ENCODE measurements around the gene ADAMTS3. TPM values are rescaled to one million over a fixed set of nuclear protein-coding genes. Genes with fewer than 3 reads are reported as not detected.
A peak's percentile ranks its signal among the peaks of the same experiment; 100 is the strongest.

Gene ADAMTS3
- total and polyA plus RNA-seq, 8 donors: 0.13 to 6.8 (median 0.24) TPM; not detected in 2

DNA sequence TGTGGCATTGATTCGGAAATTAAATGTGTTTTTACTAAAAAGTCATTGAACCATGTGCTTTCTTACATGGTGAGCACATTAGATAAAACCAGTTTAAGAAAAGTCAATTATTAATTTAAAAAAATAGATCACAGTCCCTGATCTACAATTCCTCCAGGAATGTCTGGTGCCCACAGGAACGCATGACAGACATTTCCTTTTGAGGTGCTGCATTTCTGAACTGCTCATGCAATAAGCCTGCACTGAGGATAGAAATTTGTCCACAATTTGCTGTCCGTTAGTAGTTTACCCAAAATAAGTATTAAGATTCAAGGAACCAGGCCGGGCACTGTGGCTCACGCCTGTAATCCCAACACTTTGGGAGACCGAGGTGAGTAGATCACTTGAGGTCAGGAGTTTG lies 8.2 kb upstream of the ADAMTS3 start:
- intact Hi-C loops (cut with DNase I; ENCODE audit: low total_unique reads): no loop called here
- Histone ChIP-seq H3K9me3 (no peaks in the 10 kb centered on the region), H3K36me3 (no peaks in the 10 kb centered on the region), H3K27ac (no peak overlapping the region), H3K4me3 (no peak overlapping the region), H3K27me3 (no peaks in the 10 kb centered on the region), H3K4me1 (no peaks in the 10 kb centered on the region)
- TF ChIP-seq POLR2A (IDR thresholded peaks at IDR 0.05): no peak
- no peak for TF ChIP-seq EP300 (IDR thresholded peaks at IDR 0.05)
- TF ChIP-seq, protein P1, sequence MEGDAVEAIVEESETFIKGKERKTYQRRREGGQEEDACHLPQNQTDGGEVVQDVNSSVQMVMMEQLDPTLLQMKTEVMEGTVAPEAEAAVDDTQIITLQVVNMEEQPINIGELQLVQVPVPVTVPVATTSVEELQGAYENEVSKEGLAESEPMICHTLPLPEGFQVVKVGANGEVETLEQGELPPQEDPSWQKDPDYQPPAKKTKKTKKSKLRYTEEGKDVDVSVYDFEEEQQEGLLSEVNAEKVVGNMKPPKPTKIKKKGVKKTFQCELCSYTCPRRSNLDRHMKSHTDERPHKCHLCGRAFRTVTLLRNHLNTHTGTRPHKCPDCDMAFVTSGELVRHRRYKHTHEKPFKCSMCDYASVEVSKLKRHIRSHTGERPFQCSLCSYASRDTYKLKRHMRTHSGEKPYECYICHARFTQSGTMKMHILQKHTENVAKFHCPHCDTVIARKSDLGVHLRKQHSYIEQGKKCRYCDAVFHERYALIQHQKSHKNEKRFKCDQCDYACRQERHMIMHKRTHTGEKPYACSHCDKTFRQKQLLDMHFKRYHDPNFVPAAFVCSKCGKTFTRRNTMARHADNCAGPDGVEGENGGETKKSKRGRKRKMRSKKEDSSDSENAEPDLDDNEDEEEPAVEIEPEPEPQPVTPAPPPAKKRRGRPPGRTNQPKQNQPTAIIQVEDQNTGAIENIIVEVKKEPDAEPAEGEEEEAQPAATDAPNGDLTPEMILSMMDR (IDR thresholded peaks at IDR 0.05): no peak
- no peak for TF ChIP-seq POLR2AphosphoS5 (IDR thresholded peaks at IDR 0.05)
- DNase-seq: no peak
- WGBS, 5 donors: 89 to 94% (median 92%) methylated on average over 6 of the region's 6 CpGs

DNA sequence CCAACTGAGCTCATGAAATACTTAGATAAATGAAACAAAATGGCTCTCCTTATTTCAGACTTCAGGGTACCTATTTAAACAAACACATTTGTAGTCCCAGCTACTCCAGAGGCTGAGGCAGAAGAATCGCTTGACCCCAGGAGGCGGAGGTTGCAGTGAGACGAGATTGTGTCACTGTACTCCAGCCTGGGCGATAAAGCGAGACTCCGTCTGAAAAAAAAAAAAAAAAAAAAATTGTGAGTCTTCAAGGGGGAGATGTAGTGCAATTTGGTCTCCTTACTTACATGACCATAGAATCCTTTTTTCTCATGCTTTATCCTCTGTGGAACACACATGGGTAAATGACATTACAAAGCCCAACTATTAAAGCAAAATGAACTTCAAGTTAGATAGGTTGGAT lies 2.3 kb upstream of the ADAMTS3 start:
- no peak overlapping the region for H3K4me3 ChIP-seq
- H3K27ac ChIP-seq: no peak overlapping the region
- H3K27me3 ChIP-seq: peaks cover 0 to 9% (median 8%) of the 10 kb centered on the region in 3 donors
- H3K36me3 ChIP-seq: no peaks in the 10 kb centered on the region
- peaks cover 0 to 28% (median 21%) of the 10 kb centered on the region in 4 donors for H3K4me1 ChIP-seq
- intact Hi-C loops (cut with DNase I; ENCODE audit: low total_unique reads): no loop called here
- WGBS, 5 donors: 74 to 85% (median 82%) methylated on average over 6 of the region's 6 CpGs
- H3K9me3 ChIP-seq: no peaks in the 10 kb centered on the region
- TF ChIP-seq, protein P1 (IDR thresholded peaks at IDR 0.05): no peak
- TF ChIP-seq POLR2A (IDR thresholded peaks at IDR 0.05): no peak
- no peak for TF ChIP-seq POLR2AphosphoS5 (IDR thresholded peaks at IDR 0.05)
- no peak for TF ChIP-seq EP300 (IDR thresholded peaks at IDR 0.05)
- DNase-seq: no peak

DNA sequence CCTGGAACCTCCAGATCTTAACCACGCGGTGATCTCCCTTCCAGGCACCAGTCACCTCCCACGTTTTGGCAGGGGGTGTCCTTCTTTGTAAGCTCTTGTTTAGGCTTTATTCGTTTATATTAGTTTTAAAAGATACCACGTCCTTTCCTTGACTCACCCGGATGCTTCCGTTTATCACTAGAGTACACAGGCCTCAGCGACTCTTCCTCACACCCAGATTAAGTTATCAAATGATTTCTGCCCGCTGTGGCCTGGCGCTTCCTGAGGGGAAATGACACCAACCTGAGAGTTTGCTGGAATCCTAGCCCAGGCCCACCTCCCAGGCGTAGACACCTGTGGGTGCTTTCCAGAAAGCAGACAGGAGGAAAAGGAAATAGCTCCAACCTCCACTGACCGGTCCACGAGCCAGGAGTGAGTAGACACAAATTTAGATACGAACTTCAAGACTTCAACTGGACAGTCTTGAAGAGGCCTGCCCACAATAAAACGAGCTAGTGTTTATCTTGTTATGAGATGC lies 756 bp upstream of the ADAMTS3 start:
- Histone ChIP-seq H3K27ac (peak overlapping the region; percentile 41 to 86 (median 78)), H3K4me3 (peak overlapping the region; percentile 49 to 63 (median 56)), H3K36me3 (no peaks in the 10 kb centered on the region), H3K4me1 (peaks cover 0 to 28% (median 21%) of the 10 kb centered on the region in 4 donors), H3K9me3 (no peaks in the 10 kb centered on the region), H3K27me3 (peaks cover 0 to 9% (median 8%) of the 10 kb centered on the region in 3 donors)
- intact Hi-C loops (cut with DNase I; ENCODE audit: low total_unique reads): no loop called here
- DNase-seq: no peak
- no peak for TF ChIP-seq POLR2AphosphoS5 (IDR thresholded peaks at IDR 0.05)
- TF ChIP-seq EP300 (IDR thresholded peaks at IDR 0.05): no peak
- TF ChIP-seq, protein P1 (IDR thresholded peaks at IDR 0.05): no peak
- TF ChIP-seq POLR2A (IDR thresholded peaks at IDR 0.05): no peak
- 23 to 37% (median 26%) methylated on average over 15 of the region's 15 CpGs for WGBS, 5 donors

DNA sequence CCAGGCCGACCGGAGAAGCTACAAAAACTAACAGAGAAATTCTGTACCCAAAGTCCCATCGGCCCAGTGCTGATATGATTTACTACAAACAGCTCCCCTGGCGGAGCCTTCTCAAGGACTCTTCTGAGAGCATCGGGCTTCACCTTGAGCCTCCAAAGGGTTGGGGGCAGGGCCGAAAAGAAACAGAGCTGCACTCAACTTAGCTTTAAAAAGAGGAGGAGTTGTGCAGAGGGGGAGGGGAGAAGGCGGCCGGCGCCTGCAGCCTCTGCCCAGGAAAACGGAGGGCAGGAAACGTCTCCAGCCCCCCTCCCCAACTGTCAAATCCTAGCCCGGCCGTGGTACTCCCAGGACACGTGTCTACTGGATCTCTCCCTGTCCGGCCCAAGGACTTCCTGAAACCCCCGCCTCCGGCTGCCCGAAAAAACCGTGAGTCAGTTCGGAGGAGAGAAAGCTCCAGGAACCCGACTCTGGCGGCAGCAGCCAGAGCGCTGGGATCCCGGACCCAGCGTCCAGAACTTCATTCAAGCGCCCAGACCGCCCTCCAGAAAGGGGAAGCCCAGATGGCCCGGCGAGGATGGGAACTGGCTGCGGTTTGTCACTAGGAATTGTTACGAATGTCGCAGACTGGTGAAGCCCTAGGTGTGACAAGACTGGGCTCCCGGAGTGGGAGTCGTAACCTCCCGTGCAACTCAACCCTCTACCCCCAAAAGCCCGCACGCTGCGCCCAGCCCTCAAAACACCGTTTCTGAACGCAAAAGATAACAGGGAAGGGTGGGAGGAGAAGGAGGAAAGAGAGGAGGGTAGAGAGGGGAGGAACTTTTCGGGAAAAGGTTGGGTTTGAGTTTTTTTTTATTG lies 973 bp downstream of the ADAMTS3 start:
- Histone ChIP-seq H3K27me3 (peaks cover 0 to 9% (median 8%) of the 10 kb centered on the region in 3 donors), H3K4me1 (peaks cover 0 to 28% (median 21%) of the 10 kb centered on the region in 4 donors), H3K4me3 (peak overlapping the region; percentile 49 to 63 (median 56)), H3K27ac (peak overlapping the region; percentile 58 to 86 (median 78)), H3K36me3 (no peaks in the 10 kb centered on the region), H3K9me3 (no peaks in the 10 kb centered on the region)
- DNase-seq: peak; percentile 40 to 89
- 1 to 2% (median 1%) methylated on average over 38 to 41 of the region's 41 CpGs for WGBS, 5 donors
- intact Hi-C loops (cut with DNase I; ENCODE audit: low total_unique reads): no loop called here
- TF ChIP-seq EP300 (IDR thresholded peaks at IDR 0.05) (no peak), POLR2AphosphoS5 (IDR thresholded peaks at IDR 0.05) (no peak), POLR2A (IDR thresholded peaks at IDR 0.05) (no peak)
- TF ChIP-seq, protein P1 (IDR thresholded peaks at IDR 0.05): no peak

Measured in stomach (tissue), 9 donors.